Nucleus accumbens (tissue), 56 donors: Measurements from ENCODE around the gene OR2T1.
"Not testable (repeated sequence)": the region's sequence is repeated elsewhere in the genome, so short reads cannot be mapped to it uniquely, and the experiment has no call there.

ENCODE experiments used
- DNase-seq, 56 donors: peaks; one replicate each; lab custom pipeline; 2025; lab: John Stamatoyannopoulos, UW

Gene OR2T1

GRCh38 chr1:248433811-248434415, 31.1 kb downstream of the OR2T1 start:
- DNase-seq = not testable (repeated sequence)

DNA sequence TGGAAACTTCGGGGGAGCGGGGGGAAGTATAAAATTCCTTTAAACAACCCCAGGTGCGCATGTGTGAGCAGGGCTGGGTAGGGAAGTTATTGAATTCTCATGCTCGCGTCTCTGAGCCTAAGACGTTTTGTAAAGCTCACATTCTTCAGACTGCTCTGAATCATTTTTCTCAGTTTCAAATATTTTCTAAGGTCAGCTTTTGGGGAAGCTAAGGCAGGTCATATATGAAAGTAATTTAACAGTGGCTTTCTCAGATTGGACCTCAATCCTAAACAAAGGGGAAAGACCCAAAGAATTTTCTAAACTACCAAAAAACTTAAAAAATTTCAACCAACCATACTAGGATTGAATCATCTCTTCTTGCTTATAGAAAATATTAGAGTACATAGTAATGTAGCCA, 32.1 kb downstream of the OR2T1 start:
- DNase-seq = not testable (repeated sequence)

- not testable (repeated sequence) for DNase-seq
These were observed 33.5 kb downstream of the OR2T1 start for GRCh38 chr1:248436303-248436702.

GRCh38 chr1:248438668-248439067, 35.8 kb downstream of the OR2T1 start:
- DNase-seq = not testable (repeated sequence)

DNA sequence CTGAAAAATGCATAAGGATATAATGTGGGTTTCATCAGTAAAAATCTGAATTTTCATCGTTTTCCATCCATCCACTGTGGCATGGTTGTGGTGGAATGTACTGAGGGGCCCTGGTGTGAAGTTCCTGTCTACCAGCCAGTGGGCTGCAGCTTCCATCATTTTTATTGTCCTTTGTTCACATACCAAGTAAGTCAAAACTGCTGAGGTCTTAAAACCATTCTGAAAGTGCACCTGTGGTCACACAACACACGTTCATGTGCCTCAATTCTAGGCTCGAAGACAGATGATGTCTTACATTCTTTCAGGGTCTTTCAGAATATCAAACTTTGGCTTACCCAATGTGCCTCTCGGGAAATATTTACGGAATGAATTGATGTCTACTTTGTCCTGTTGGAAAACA, 36.4 kb downstream of the OR2T1 start:
- not testable (repeated sequence) for DNase-seq

- DNase-seq = not testable (repeated sequence)
These were observed 39.8 kb downstream of the OR2T1 start for GRCh38 chr1:248442500-248443277.

DNA sequence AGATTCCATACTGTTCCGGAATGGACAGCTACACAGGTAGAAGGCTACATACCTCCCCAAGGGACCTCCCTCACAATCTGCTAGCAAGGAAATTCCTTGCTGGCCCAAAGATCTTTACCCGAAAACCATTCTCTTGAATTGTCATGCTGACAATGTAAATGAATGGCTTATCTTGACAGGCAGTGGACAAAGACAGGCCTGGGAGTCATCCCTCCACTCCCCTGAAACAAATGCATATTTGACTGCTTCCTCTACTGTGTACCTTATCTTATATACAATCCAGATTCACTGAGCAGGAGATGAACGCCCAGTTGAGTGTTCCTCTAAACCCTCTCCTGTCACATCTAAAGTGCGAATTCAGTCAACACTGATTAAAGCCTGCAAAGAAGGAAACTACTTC, 41.8 kb downstream of the OR2T1 start:
- DNase-seq = not testable (repeated sequence)

GRCh38 chr1:248445399-248445798, 42.6 kb downstream of the OR2T1 start, which contains the start of gene OR2T2:
Gene OR2T2, plus strand, starts transcription at chr1:248445637. Its CDS starts 7,161 bp downstream, at chr1:248452798.
- not testable (repeated sequence) for DNase-seq

- DNase-seq = not testable (repeated sequence)
These were observed 45.7 kb downstream of the OR2T1 start for GRCh38 chr1:248448409-248449074.

DNA sequence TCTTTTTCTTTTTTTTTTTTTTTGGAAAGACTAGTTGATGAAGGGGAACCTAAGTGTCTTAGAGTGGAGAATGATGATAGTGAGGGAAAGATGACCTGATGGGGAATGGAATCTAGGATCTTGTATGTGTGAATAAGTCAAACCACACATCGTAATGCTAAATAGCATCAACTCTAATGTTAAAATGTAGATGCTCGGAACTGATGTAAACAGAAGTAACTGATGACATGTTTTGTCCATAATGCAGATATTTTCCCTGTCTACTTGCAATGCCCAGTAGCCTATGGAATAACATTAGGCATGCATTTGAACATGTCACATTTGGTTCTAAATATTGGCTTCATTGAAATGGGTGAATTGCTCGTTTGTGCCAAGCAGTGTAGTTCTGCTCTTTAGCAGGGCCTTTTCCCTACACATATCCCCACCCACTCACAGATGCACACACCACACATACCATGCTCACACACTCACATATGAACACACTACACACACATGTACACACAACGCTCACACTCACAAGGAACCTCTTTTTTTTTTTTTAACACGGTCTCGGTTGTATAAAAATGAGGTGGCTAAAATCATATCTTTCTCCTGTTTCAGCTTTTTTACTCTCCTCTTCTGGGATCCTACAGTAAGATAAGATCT, 47.1 kb downstream of the OR2T1 start:
- not testable (repeated sequence) for DNase-seq

DNA sequence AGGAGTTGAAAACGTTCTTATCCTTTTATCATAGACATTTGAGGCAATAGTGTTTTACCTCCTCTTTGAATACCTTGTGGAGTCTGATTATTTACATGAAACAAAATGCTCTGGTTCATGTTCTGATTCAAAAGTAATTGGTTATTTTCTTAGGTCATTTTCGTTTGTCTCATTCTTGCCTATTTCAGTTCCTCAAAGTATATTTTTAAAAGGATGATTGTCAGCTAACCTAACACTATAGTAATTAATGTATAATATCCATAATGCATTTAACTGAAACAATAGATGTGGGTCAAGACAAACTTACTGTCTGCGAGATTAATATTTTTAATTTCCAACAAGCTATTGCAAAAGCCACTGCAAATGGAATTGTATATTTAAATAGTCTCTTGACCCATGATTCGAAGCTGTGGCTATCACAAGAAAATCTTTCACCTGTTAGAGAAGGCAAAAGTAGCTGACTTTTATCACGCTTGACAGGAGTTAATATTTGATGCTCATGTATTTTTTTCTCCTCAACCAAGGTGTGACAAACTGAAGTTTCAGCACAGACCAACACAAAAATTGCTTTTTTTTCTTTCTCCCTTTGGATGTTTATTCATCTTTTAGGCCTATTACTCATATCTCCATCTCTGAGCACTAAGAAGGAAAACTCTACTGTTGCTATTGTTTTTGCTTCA, 47.8 kb downstream of the OR2T1 start:
- DNase-seq = not testable (repeated sequence)

DNA sequence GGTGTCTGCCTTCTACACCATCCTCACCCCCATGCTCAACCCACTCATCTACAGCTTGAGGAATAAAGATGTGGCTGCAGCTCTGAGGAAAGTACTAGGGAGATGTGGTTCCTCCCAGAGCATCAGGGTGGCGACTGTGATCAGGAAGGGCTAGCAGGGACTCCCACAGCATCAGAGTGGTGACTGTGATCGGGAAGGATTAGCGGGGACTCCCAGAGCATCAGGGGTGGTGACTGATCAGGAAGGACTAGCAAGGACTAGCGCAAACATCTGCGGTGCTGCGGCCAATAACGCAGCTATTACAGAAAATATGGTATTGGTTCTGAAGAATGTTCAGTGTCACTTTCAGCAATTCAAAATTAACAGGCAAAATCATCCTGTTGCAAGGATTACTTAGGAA, 50.8 kb downstream of the OR2T1 start:
- DNase-seq = not testable (repeated sequence)

GRCh38 chr1:248455045-248455444, 52.2 kb downstream of the OR2T1 start:
- not testable (repeated sequence) for DNase-seq

DNA sequence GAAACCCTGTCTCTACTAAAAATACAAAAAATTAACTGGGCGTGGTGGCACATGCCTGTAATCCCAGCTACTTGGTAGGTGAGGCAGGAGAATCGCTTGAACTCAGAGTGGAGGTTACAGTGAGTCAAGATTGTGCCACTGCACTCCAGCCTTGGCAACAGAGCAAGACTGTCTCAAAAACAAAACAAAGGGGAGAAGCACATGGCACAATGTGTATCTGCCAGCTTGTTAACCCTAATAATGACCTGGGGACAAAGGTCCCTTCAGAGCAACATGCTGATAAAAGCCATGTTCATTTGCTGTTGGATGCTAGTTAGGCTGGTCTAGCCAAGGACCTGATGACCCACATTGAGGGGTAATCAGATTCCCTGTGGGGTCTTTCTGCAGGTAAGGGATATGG, 53.8 kb downstream of the OR2T1 start:
- DNase-seq = not testable (repeated sequence)
